H9 (cell line): ENCODE data around the gene GRIA4. TPM values are rescaled to one million over a fixed set of nuclear protein-coding genes. Genes with fewer than 3 reads are reported as not detected.
A peak's percentile ranks its signal among the peaks of the same experiment; 100 is the strongest.

Source experiments
- DNase-seq: peaks from one replicate; pipeline ENCODE4 v3.0.0-alpha.2; 2017
- H2AFZ ChIP-seq: one replicate; pipeline ENCODE4 v1.6.1; 2013; ENCODE audit warnings: mild to moderate bottlenecking, low read length, control low read depth, moderate library complexity
- H2AK5ac ChIP-seq: 2 replicates; pipeline ENCODE4 v1.6.1; 2013; ENCODE audit warnings: low read length, control low read depth, mixed read lengths; ENCODE audit not compliant: insufficient read length
- H2BK120ac ChIP-seq: one replicate; pipeline ENCODE4 v1.6.1; 2013; ENCODE audit warnings: low read depth, mild to moderate bottlenecking, low read length, control low read depth, inconsistent platforms; ENCODE audit not compliant: poor library complexity, severe bottlenecking
- H2BK12ac ChIP-seq: 2 replicates; pipeline ENCODE4 v1.6.1; 2013; ENCODE audit warnings: low read length, control low read depth, mixed read lengths, low read depth; ENCODE audit not compliant: insufficient read length
- H2BK15ac ChIP-seq: 2 replicates; pipeline ENCODE4 v1.6.1; 2013; ENCODE audit warnings: low read depth, low read length, control low read depth
- H2BK20ac ChIP-seq: one replicate; pipeline ENCODE4 v1.6.1; 2013; ENCODE audit warnings: low read depth, mild to moderate bottlenecking, low read length, control low read depth, inconsistent platforms; ENCODE audit not compliant: poor library complexity, severe bottlenecking
- H2BK5ac ChIP-seq: 2 replicates; pipeline ENCODE4 v1.6.1; 2013; ENCODE audit warnings: low read length, control low read depth, mixed read lengths; ENCODE audit not compliant: insufficient read length
- H3K14ac ChIP-seq: 2 replicates; pipeline ENCODE4 v1.6.1; 2013; ENCODE audit warnings: low read length, control low read depth; ENCODE audit not compliant: insufficient read depth
- H3K18ac ChIP-seq: 2 replicates; pipeline ENCODE4 v1.6.1; 2013; ENCODE audit warnings: low read depth, mild to moderate bottlenecking, mixed read lengths, low read length, control low read depth; ENCODE audit not compliant: insufficient read length
- H3K23ac ChIP-seq: 2 replicates; pipeline ENCODE4 v1.6.1; 2013; ENCODE audit warnings: low read length, control low read depth, mixed read lengths, low read depth; ENCODE audit not compliant: insufficient read length
- H3K23me2 ChIP-seq: 2 replicates; pipeline ENCODE4 v1.6.1; 2013; ENCODE audit warnings: low read depth, mild to moderate bottlenecking, mixed read lengths, low read length, control low read depth; ENCODE audit not compliant: insufficient read length, poor library complexity, severe bottlenecking
- H3K27ac ChIP-seq: 2 replicates; pipeline ENCODE4 v1.5.1; 2013; ENCODE audit warnings: low read length, control low read depth, mixed read lengths, low read depth; ENCODE audit not compliant: insufficient read length
- H3K27me3 ChIP-seq: 2 replicates; pipeline ENCODE4 v1.6.1; 2013; ENCODE audit warnings: low read length, control low read depth, inconsistent platforms; ENCODE audit not compliant: insufficient read depth
- H3K4ac ChIP-seq: 2 replicates; pipeline ENCODE4 v1.6.1; 2013; ENCODE audit warnings: low read depth, mild to moderate bottlenecking, control low read depth, inconsistent platforms, low read length, moderate library complexity
- H3K4me1 ChIP-seq: 2 replicates; pipeline ENCODE4 v1.6.1; 2013; ENCODE audit warnings: low read length, control low read depth, inconsistent platforms; ENCODE audit not compliant: insufficient read depth
- H3K4me2 ChIP-seq: 2 replicates; pipeline ENCODE4 v1.6.1; 2013; ENCODE audit warnings: low read length, control low read depth, mixed read lengths; ENCODE audit not compliant: insufficient read length, insufficient read depth
- H3K56ac ChIP-seq: 2 replicates; pipeline ENCODE4 v1.6.1; 2013; ENCODE audit warnings: low read depth, mild to moderate bottlenecking, mixed read lengths, low read length, control low read depth; ENCODE audit not compliant: insufficient read length
- H3K79me1 ChIP-seq: 2 replicates; pipeline ENCODE4 v1.6.1; 2013; ENCODE audit warnings: low read depth, mild to moderate bottlenecking, moderate library complexity, low read length, control low read depth, inconsistent platforms; ENCODE audit not compliant: insufficient read depth, poor library complexity, severe bottlenecking
- H3K79me2 ChIP-seq: 2 replicates; pipeline ENCODE4 v1.6.1; 2013; ENCODE audit warnings: low read length, control low read depth, inconsistent platforms; ENCODE audit not compliant: insufficient read depth
- H3K9ac ChIP-seq: 2 replicates; pipeline ENCODE4 v1.6.1; 2013; ENCODE audit warnings: low read length, control low read depth, mixed read lengths; ENCODE audit not compliant: insufficient read length; ENCODE audit errors: extremely low read depth
- H3K9me3 ChIP-seq: one replicate; pipeline ENCODE4 v1.6.1; 2013; ENCODE audit warnings: low read depth, low read length, inconsistent platforms; ENCODE audit not compliant: control insufficient read depth
- H3T11ph ChIP-seq: one replicate; pipeline ENCODE4 v1.6.1; 2013; ENCODE audit warnings: mild to moderate bottlenecking, low read length, control low read depth, inconsistent platforms
- H4K20me1 ChIP-seq: one replicate; pipeline ENCODE4 v1.6.1; 2013; ENCODE audit not compliant: control insufficient read depth, insufficient read length, insufficient read depth
- H4K5ac ChIP-seq: 2 replicates; pipeline ENCODE4 v1.6.1; 2013; ENCODE audit warnings: low read depth, mild to moderate bottlenecking, mixed read lengths, low read length, control low read depth; ENCODE audit not compliant: insufficient read length
- H4K8ac ChIP-seq: replicated peaks from 2 replicates; pipeline ENCODE4 v1.6.1; 2013; ENCODE audit warnings: low read length, control low read depth, mixed read lengths, low read depth; ENCODE audit not compliant: insufficient read length
- H4K91ac ChIP-seq: 2 replicates; pipeline ENCODE4 v1.6.1; 2013; ENCODE audit warnings: low read depth, mild to moderate bottlenecking, moderate library complexity, mixed read lengths, low read length, control low read depth; ENCODE audit not compliant: insufficient read length
- H3K27ac Mint-ChIP-seq, 3 experiments: 2 replicates in 2 of 3; 3 replicates in 1 of 3; pipeline ENCODE4 v1.8.0; 2020 to 2021; ENCODE audit warnings: mixed read lengths in 3 of 3, mild to moderate bottlenecking in 1 of 3, moderate library complexity in 1 of 3
- H3K27me3 Mint-ChIP-seq: 2 replicates; pipeline ENCODE4 v1.8.0; 2021; ENCODE audit warnings: low read depth, mild to moderate bottlenecking, moderate library complexity, mixed read lengths
- H3K36me3 Mint-ChIP-seq, 3 experiments: 2 replicates in 2 of 3; 3 replicates in 1 of 3; pipeline ENCODE4 v1.8.0; 2020 to 2021; ENCODE audit warnings: low read depth in 3 of 3, mixed read lengths in 3 of 3; ENCODE audit not compliant: insufficient read depth in 1 of 3
- H3K4me1 Mint-ChIP-seq, 2 experiments: 2 replicates each; pipeline ENCODE4 v1.8.0; 2020; ENCODE audit warnings: mixed read lengths in 2 of 2
- H3K4me3 Mint-ChIP-seq, 2 experiments: 2 replicates in 1 of 2; 3 replicates in 1 of 2; pipeline ENCODE4 v1.8.0; 2020 to 2021; ENCODE audit warnings: mild to moderate bottlenecking in 2 of 2, mixed read lengths in 2 of 2, moderate library complexity in 1 of 2
- H3K9me3 Mint-ChIP-seq, 2 experiments: 2 replicates in 1 of 2; 3 replicates in 1 of 2; pipeline ENCODE4 v1.8.0; 2020; ENCODE audit warnings: mild to moderate bottlenecking in 2 of 2, mixed read lengths in 2 of 2, moderate library complexity in 1 of 2
- CTCF ChIP-seq: fragments of 200-600 bp; sonication (generic); conservative IDR thresholded peaks from 3 replicates; pipeline ENCODE4 v1.8.0; 2021; ENCODE audit warnings: antibody characterized with exemption, mild to moderate bottlenecking
- WGBS: extraction: QIAGEN DNeasy Blood & Tissue Kit; methylation state at CpG from one replicate; pipeline ENCODE4 v1.1.7; 2013; ENCODE audit warnings: missing lambda C conversion rate, low lambda C conversion rate, mixed read lengths; ENCODE audit not compliant: insufficient read length; ENCODE audit errors: extremely low coverage; 5-methylcytosine and 5-hydroxymethylcytosine counted together
- total RNA-seq: library from RNA; stranded (reverse); gene quantifications from 2 replicates; pipeline ENCODE4 v1.2.1, GENCODE V29; 2021

GRIA4 gene
- total RNA-seq, 1 experiment from 2014 or later: 0.83 TPM

- no peak overlapping the region for H4K8ac ChIP-seq
- H2BK5ac ChIP-seq: no peak overlapping the region
- H3K4ac ChIP-seq: no peak overlapping the region
- no peak overlapping the region for H4K5ac ChIP-seq
- no peak overlapping the region for H3K56ac ChIP-seq
- no peaks in the 10 kb centered on the region; the same call in 1 of the 2 replicates for H3K4me1 ChIP-seq
- Mint-ChIP-seq H3K9me3 (no peaks in the 10 kb centered on the region), H3K4me3 (no peak overlapping the region), H3K4me1 (peaks cover 8 to 10% of the 10 kb centered on the region in 2 experiments), H3K36me3 (no peaks in the 10 kb centered on the region), H3K27me3 (no peaks in the 10 kb centered on the region), H3K27ac (peak overlapping the region; percentile 23 to 50 (median 30); a peak in 3 of 7 replicates)
- no peak for DNase-seq
- no peaks in the 10 kb centered on the region for H4K20me1 ChIP-seq
- no peak overlapping the region for H3K27ac ChIP-seq
- H2BK20ac ChIP-seq: no peak overlapping the region
- H3K9me3 ChIP-seq: no peaks in the 10 kb centered on the region
- H2AFZ ChIP-seq: no peak overlapping the region
- H3K14ac ChIP-seq: no peak overlapping the region
- TF ChIP-seq CTCF: no peak
- no peak overlapping the region for H3K23ac ChIP-seq
- H3K9ac ChIP-seq: no peak overlapping the region
- no CpG with 5 or more reads among the region's 3 CpGs for WGBS
- no peaks in the 10 kb centered on the region for H3K79me2 ChIP-seq
- no peak overlapping the region for H2BK15ac ChIP-seq
- H3K27me3 ChIP-seq: no peaks in the 10 kb centered on the region
- H4K91ac ChIP-seq: no peak overlapping the region
- H3K79me1 ChIP-seq: no peaks in the 10 kb centered on the region
- H2AK5ac ChIP-seq: no peak overlapping the region
- H3K18ac ChIP-seq: no peak overlapping the region
- no peaks in the 10 kb centered on the region for H3K23me2 ChIP-seq
- no peak overlapping the region for H3T11ph ChIP-seq
- H2BK120ac ChIP-seq: no peak overlapping the region
- no peak overlapping the region for H3K4me2 ChIP-seq
- H2BK12ac ChIP-seq: no peak overlapping the region
Measured at GRCh38 chr11:105968021-105968697, 358.3 kb downstream of the GRIA4 start.
